Gastrocnemius medialis (tissue), 4 donors: ENCODE measurements around the gene PTPRN2.
"Not testable (repeated sequence)": the region's sequence is repeated elsewhere in the genome, so short reads cannot be mapped to it uniquely, and the experiment has no call there.

ENCODE experiments used
- POLR2A ChIP-seq, 2 donors: fragments of 450-650 bp; IDR thresholded peaks; one replicate each; pipeline ENCODE4 v1.6.1; 2017; ENCODE audit warnings: antibody characterized with exemption in 2 of 2, mild to moderate bottlenecking in 2 of 2, moderate library complexity in 2 of 2
- TF ChIP-seq, protein P1 (sequence below), 5 experiments: fragments of 450-650 bp in 3 of 5; fragments of 200-600 bp in 2 of 5; sonication (generic) in 2 of 5; IDR thresholded peaks in 4 of 5; conservative IDR thresholded peaks in 1 of 5; 1 replicate in 4 of 5; 2 replicates in 1 of 5; pipeline ENCODE4 v1.5.1; 2016 to 2019; ENCODE audit warnings: antibody characterized with exemption in 5 of 5, mild to moderate bottlenecking in 3 of 5, moderate library complexity in 3 of 5

DNA sequence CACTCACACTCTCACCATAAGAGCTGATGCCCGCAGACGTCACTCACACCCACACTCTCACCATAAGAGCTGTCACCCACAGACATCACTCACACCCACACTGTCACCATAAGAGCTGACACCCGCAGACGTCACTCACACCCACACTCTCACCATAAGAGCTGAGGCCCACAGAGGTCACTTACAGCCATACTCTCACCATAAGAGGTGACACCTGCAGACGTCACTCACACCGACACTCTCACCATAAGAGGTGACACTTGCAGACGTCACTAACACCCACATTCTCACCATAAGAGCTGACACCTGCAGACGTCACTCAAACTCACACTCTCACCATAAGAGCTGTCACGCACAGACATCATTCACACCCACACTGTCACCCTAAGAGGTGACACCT is 250.7 kb downstream of the PTPRN2 start:
- TF ChIP-seq POLR2A (IDR thresholded peaks at IDR 0.05), result not testable (repeated sequence)
- TF ChIP-seq, protein P1, sequence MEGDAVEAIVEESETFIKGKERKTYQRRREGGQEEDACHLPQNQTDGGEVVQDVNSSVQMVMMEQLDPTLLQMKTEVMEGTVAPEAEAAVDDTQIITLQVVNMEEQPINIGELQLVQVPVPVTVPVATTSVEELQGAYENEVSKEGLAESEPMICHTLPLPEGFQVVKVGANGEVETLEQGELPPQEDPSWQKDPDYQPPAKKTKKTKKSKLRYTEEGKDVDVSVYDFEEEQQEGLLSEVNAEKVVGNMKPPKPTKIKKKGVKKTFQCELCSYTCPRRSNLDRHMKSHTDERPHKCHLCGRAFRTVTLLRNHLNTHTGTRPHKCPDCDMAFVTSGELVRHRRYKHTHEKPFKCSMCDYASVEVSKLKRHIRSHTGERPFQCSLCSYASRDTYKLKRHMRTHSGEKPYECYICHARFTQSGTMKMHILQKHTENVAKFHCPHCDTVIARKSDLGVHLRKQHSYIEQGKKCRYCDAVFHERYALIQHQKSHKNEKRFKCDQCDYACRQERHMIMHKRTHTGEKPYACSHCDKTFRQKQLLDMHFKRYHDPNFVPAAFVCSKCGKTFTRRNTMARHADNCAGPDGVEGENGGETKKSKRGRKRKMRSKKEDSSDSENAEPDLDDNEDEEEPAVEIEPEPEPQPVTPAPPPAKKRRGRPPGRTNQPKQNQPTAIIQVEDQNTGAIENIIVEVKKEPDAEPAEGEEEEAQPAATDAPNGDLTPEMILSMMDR (IDR thresholded peaks at IDR 0.05 in 4 of 5, conservative IDR thresholded peaks at IDR 0.05 in 1 of 5), result not testable (repeated sequence)
